ENCODE measurements around the gene PBX3. TPM values are rescaled to one million over a fixed set of nuclear protein-coding genes. Genes with fewer than 3 reads are reported as not detected.

PBX3 gene
- total and polyA plus RNA-seq, 9 of the 15 experiments (the other 6 are each of a cell fraction or from before 2014, with no cell fraction given) = 0.14 to 5.8 (median 0.92) TPM

- intact Hi-C loops (cut with micrococcal nuclease) (loop anchor here (5.0 kb wide), 1 partner anchor 42 kb away; the partner anchor contains the start of gene MAPKAP1), in situ Hi-C loops (cut with MboI) (no loop called here)
- H3K4me2 ChIP-seq (ENCODE audit: insufficient read depth, low read length) = no peak overlapping the region
- TF ChIP-seq LCOR (CRISPR knock-in tag; IDR thresholded peaks at IDR 0.05) = no peak
- no peak for TF ChIP-seq POLR2H (tag; IDR thresholded peaks at IDR 0.05; ENCODE audit: low read depth)
- TF ChIP-seq PREB (CRISPR knock-in tag; IDR thresholded peaks at IDR 0.05) = no peak
- no peak for TF ChIP-seq CTCF (IDR thresholded peaks at IDR 0.05 in 2 of 3, conservative IDR thresholded peaks at IDR 0.05 in 1 of 3; ENCODE audit: insufficient read depth in 2 of 3, low read depth in 1 of 3, low read length in 3 of 3)
- TF ChIP-seq BRD9 (IDR thresholded peaks at IDR 0.05; ENCODE audit: low read depth, partially characterized antibody) = no peak
- peak; percentile 19; the same call in 1 of the 2 replicates for TF ChIP-seq BMI1 (IDR thresholded peaks at IDR 0.05; ENCODE audit: low read length)
- no peak for TF ChIP-seq SOX6 (IDR thresholded peaks at IDR 0.05)
- no peak for TF ChIP-seq FIP1L1 (IDR thresholded peaks at IDR 0.05; ENCODE audit: low read depth, low read length, poor library complexity, severe bottlenecking)
- no peak for TF ChIP-seq ZNF124 (CRISPR knock-in tag; IDR thresholded peaks at IDR 0.05)
- TF ChIP-seq E4F1 (CRISPR knock-in tag; IDR thresholded peaks at IDR 0.05; ENCODE audit: borderline replicate concordance) = no peak
- no peak for TF ChIP-seq NFRKB (IDR thresholded peaks at IDR 0.05; ENCODE audit: low read depth)
- TF ChIP-seq TFAP4 (CRISPR knock-in tag; IDR thresholded peaks at IDR 0.05; ENCODE audit: borderline replicate concordance) = no peak
- peak; percentile 29 for TF ChIP-seq CBX8 (IDR thresholded peaks at IDR 0.05; ENCODE audit: borderline replicate concordance, extremely low read depth, low read depth, low read length, poor library complexity, severe bottlenecking)
- TF ChIP-seq CBX2 (IDR thresholded peaks at IDR 0.05; ENCODE audit: insufficient read depth, low read length, poor library complexity, severe bottlenecking) = peak; percentile 98
- peaks cover 7% of the 10 kb centered on the region; the same call in 1 of the 2 replicates for H4K20me1 ChIP-seq (replicated peaks; ENCODE audit: control insufficient read depth, insufficient read depth, low read length)
- no peak overlapping the region for H3K4me3 ChIP-seq
- H3K36me3 ChIP-seq (ENCODE audit: control insufficient read depth, insufficient read depth, low read length) = no peaks in the 10 kb centered on the region
- no peaks in the 10 kb centered on the region for H3K9me1 ChIP-seq (ENCODE audit: control insufficient read depth, insufficient read depth, low read length)
- no peaks in the 10 kb centered on the region for H3K79me2 ChIP-seq (ENCODE audit: control insufficient read depth, insufficient read depth, low read length)
- ATAC-seq (no peak), DNase-seq (ENCODE audit: extremely low read depth in 1 of 4, low spot score in 3 of 4) (no peak), FAIRE-seq (no peak)
- no TSS peak for BruUV-seq (replicated peaks)
- H3K27me3 ChIP-seq (ENCODE audit: control insufficient read depth in 2 of 2, insufficient read depth in 2 of 2, low read length in 2 of 2) = peaks cover 29% of the 10 kb centered on the region in 2 experiments
- no peak overlapping the region for H3K9ac ChIP-seq (ENCODE audit: insufficient read depth in 1 of 2, low read depth in 2 of 2, low read length in 2 of 2)
- no peaks in the 10 kb centered on the region for H3K9me3 ChIP-seq (replicated peaks; ENCODE audit: control insufficient read depth, insufficient read depth, low read depth, low read length)
- 6% methylated on average over 4 of the region's 4 CpGs for WGBS (ENCODE audit: insufficient coverage, low coverage, missing lambda C conversion rate)
- H2AFZ ChIP-seq (ENCODE audit: low read depth, low read length) = no peak overlapping the region
- H3K4me1 ChIP-seq (replicated peaks in 1 of 2; ENCODE audit: control insufficient read depth in 2 of 2, insufficient read depth in 2 of 2, low read length in 2 of 2) = peaks cover 8 to 26% of the 10 kb centered on the region in 2 experiments
- POLR2A ChIA-PET = interaction anchor here (0.6 to 2.0 kb wide), 4 partner anchors 10 to 60 kb away, joined by 3 to 10 read pairs (median 4); no protein-coding TSS in a partner anchor
- CTCF ChIA-PET (ENCODE audit: low intra/inter-chr PET ratio) = no interaction called here
- H3K27ac ChIP-seq (ENCODE audit: extremely low read depth, low read depth, low read length) = no peak overlapping the region
Measured at GRCh38 chr9:125749287-125749935, 2.2 kb downstream of the PBX3 start.
